Measurements from ENCODE around the gene CACNG5.

GRCh38 chr17:66893863-66894262, 58.9 kb downstream of the CACNG5 start:
- TF ChIP-seq CTCF (IDR thresholded peaks at IDR 0.05) = no peak
- TF ChIP-seq POLR2A (IDR thresholded peaks at IDR 0.05) = no peak

Data from right lobe of liver (tissue), 4 donors.